Dendritic cell treated with granulocyte-macrophage colony-stimulating factor and Interleukin-4, amounts not matched to agents 40 ng/mL and 50 ng/mL, for 4 days (primary cell): ENCODE measurements around the gene SKA2.
"Not testable (repeated sequence)": the region's sequence is repeated elsewhere in the genome, so short reads cannot be mapped to it uniquely, and the experiment has no call there.

ENCODE experiments used
- H3K27ac Mint-ChIP-seq: one replicate; pipeline ENCODE4 v1.8.0; 2022; ENCODE audit warnings: mild to moderate bottlenecking, mixed read lengths
- H3K27me3 Mint-ChIP-seq: one replicate; pipeline ENCODE4 v1.8.0; 2022; ENCODE audit warnings: mild to moderate bottlenecking, mixed read lengths
- H3K36me3 Mint-ChIP-seq: one replicate; pipeline ENCODE4 v1.8.0; 2022; ENCODE audit warnings: low read depth, mixed read lengths
- H3K4me1 Mint-ChIP-seq: one replicate; pipeline ENCODE4 v1.8.0; 2022; ENCODE audit warnings: low read depth, mixed read lengths
- H3K4me3 Mint-ChIP-seq: one replicate; pipeline ENCODE4 v1.8.0; 2022; ENCODE audit warnings: mild to moderate bottlenecking, moderate library complexity, mixed read lengths
- H3K9me3 Mint-ChIP-seq: one replicate; pipeline ENCODE4 v1.8.0; 2022; ENCODE audit warnings: mixed read lengths
- intact Hi-C: fragments of 100-400 bp; cut with micrococcal nuclease; formaldehyde crosslinking; loops from one replicate; pipeline ENCODE4 v1.15.0; 2022

Gene SKA2

DNA sequence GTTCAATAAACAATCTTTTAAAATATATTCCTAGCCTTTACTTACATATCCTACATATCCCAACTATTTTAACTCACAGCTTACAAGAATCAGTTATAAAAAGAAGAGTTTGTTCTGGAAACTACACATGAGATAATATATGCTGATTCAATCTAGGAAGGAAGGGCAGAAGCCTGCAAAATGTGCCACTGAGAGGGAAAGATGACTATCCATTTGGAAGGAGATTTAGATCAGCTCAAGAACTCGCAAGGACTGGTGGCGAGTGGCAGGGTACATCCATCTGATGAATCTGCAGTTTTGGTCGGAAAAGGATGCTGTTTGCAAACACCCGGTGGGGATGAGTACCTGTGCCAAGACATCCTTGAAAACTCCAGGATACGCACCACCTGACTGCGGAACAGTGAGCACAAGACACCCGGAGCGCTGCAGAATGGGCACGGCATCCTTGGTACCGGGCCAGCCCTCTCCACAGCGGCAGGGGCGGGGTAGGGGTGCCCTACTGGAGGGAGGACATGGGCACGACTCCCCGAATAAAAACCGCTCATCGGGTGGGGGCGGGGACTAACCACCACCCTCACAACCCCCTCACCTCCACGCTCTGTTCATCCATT lies 49.0 kb downstream of the SKA2 start:
- Mint-ChIP-seq H3K4me3 (peak overlapping the region; percentile 84), H3K27me3 (no peaks in the 10 kb centered on the region), H3K27ac (peak overlapping the region; percentile 94), H3K36me3 (peaks cover 48% of the 10 kb centered on the region), H3K4me1 (peaks cover 21% of the 10 kb centered on the region), H3K9me3 (no peaks in the 10 kb centered on the region)
- intact Hi-C loops: loop anchor here (2.0 kb wide), 1 partner anchor 49 kb away; the partner anchor contains the start of genes PRR11 and SKA2

DNA sequence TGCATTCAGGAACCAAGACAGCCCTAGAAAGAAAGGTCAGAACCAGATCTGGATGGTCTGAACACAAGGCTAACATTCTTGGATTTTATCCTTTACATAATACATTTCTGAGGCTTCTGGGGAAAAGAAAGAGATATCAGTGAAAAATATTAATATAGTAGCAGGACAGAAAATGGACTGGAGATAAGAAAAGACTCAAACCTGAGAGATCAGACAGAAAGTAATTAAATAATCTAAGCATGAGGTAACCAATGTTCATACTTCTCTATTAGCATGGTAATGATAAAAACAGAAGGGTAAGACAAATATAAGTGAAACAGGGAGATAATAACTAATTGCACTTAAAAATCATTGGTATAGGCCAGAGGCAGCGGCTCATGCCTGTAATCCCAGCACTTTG lies 53.8 kb downstream of the SKA2 start:
- peaks cover 55% of the 10 kb centered on the region for H3K36me3 Mint-ChIP-seq
- H3K27ac Mint-ChIP-seq: no peak overlapping the region
- H3K9me3 Mint-ChIP-seq: peaks cover 7% of the 10 kb centered on the region

DNA sequence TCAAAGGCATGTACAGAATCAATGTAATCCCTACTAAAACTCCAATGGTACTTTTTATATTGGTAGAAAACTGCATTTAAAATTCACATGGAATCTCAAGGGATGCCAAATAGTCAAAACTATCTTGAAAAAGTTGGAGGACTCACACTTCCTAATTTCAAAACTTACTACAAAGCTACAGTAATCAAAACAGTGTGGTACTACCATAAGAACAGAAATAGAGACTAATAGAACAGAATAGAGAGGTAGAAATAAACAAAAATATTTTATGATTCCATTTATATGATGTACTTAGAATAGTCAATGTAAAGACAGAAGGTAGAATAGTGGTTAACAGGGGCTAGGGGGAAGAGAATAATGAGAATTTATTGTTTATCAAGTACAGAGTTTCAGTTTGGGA lies 57.1 kb downstream of the SKA2 start:
- Mint-ChIP-seq H3K27ac (no peak overlapping the region), H3K4me1 (no peaks in the 10 kb centered on the region), H3K27me3 (no peaks in the 10 kb centered on the region), H3K4me3 (no peak overlapping the region), H3K9me3 (peaks cover 7% of the 10 kb centered on the region), H3K36me3 (peaks cover 45% of the 10 kb centered on the region)
- intact Hi-C loops: no loop called here

More for the DNA sequence above, 53.8 kb downstream of the SKA2 start:
- Mint-ChIP-seq H3K4me3 (no peak overlapping the region), H3K4me1 (peaks cover 10% of the 10 kb centered on the region), H3K27me3 (no peaks in the 10 kb centered on the region)
- intact Hi-C loops: no loop called here

DNA sequence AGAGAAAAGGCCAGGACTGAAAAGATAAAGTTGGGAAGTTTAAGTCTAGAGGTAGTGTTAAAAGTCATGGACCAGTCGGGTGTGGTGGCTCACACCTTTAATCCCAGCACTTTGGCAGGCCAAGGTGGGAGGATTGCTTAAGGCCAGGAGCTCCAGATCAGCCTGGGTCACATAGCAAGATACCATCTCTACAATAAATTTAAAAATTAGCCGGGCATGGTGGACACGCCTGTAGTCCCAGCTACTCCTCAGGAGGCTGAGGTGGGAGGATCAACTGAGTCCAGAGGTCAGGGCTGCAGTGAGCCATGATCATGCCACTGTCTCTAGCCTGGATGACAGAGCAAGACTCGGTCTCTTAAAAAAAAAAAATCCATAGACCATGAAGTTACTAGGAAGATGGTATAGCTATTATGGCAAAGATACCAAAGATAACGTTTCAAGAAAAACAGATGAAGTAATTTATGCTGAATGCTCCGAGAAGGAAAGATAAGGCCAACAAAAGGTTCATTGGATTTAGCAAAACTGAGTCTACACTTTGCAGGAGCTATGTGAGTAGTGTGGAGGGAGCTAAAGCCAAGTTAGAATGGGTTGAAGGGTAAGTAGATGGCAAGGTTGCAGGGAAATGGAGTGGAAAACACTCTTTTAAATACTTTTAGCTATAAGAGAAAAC lies 60.0 kb downstream of the SKA2 start:
- Mint-ChIP-seq H3K36me3 (peaks cover 26% of the 10 kb centered on the region), H3K27me3 (no peaks in the 10 kb centered on the region), H3K4me1 (no peaks in the 10 kb centered on the region), H3K4me3 (no peak overlapping the region), H3K9me3 (peaks cover 7% of the 10 kb centered on the region), H3K27ac (no peak overlapping the region)
- intact Hi-C loops: no loop called here

DNA sequence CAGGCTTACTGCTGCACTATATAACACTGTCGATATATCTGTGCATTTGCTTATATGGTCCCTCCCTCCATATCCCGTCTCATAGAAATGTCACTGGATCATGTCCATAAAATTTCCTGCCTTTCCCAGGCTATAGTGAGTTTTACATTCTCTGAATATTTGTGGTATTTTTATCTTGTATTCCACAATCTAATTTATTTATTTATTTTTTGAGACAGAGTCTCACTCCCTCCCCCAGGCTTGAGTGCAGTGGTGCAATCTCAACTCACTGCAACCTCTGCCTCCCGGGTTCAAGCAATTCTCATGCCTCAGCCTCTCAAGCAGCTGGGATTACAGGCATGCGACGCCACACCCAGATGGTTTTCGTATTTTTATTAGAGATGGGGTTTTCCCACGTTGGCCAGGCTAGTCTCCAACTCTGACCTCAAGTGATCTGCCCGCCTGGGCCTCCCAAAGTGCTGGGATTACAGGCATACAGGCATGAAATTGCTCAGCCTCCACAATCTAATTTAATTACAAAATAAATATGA lies 61.2 kb downstream of the SKA2 start:
- Mint-ChIP-seq H3K4me3 (no peak overlapping the region), H3K27me3 (no peaks in the 10 kb centered on the region), H3K9me3 (peaks cover 7% of the 10 kb centered on the region), H3K27ac (no peak overlapping the region), H3K4me1 (no peaks in the 10 kb centered on the region), H3K36me3 (peaks cover 31% of the 10 kb centered on the region)
- intact Hi-C loops: no loop called here

DNA sequence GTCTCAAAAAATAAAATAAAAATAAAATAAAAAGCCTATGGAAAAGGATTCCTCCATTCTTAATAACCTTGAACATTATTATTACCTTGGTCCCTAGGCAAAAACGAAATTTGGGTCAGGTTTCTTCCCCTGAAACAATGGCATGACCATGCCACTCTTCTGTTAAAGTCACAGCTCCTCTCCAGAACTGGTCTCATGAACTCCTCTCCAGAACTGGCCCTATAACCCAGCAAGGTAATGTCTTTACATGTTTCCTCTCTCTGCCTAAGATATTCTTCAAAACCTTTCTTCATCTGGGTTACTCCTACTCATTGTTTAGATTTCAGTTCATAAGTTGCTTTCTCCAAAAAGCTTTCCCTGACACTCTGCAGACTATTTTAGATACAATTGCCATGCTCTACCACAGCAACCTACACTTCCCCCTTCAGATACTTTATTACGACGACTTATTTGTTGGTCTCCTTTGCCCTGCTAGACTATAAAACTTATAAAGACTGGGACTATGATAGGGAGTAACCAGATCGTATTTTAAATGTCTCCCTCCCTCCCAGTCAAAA lies 61.8 kb downstream of the SKA2 start:
- Mint-ChIP-seq H3K36me3 (peaks cover 35% of the 10 kb centered on the region), H3K4me1 (no peaks in the 10 kb centered on the region), H3K9me3 (peaks cover 6% of the 10 kb centered on the region)

DNA sequence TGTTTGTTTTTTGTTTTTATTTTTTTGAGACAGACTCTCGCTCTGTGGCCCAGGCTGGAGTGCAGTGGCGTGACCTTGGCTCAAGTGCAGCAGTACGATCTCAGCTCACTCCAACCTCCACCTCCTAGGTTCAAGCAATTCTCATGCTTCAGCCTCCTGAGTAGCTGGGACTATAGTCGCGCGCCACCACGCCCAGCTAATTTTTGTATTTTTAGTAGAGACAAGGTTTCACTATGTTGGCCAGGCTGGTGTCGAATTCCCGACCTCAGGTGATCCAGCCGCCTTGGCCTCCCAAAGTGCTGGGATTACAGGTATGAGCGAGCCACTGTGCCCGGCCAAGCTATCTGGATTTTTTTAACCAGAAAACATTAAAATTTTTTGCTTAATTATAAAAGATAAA lies 64.4 kb downstream of the SKA2 start:
- H3K4me1 Mint-ChIP-seq, H3K4me3 Mint-ChIP-seq, intact Hi-C loops, H3K27me3 Mint-ChIP-seq, H3K9me3 Mint-ChIP-seq, H3K27ac Mint-ChIP-seq: not testable (repeated sequence)
- peaks cover 29% of the 10 kb centered on the region for H3K36me3 Mint-ChIP-seq

More for the DNA sequence above, 61.8 kb downstream of the SKA2 start:
- Mint-ChIP-seq H3K27ac (no peak overlapping the region), H3K4me3 (no peak overlapping the region), H3K27me3 (no peaks in the 10 kb centered on the region)
- intact Hi-C loops: no loop called here

DNA sequence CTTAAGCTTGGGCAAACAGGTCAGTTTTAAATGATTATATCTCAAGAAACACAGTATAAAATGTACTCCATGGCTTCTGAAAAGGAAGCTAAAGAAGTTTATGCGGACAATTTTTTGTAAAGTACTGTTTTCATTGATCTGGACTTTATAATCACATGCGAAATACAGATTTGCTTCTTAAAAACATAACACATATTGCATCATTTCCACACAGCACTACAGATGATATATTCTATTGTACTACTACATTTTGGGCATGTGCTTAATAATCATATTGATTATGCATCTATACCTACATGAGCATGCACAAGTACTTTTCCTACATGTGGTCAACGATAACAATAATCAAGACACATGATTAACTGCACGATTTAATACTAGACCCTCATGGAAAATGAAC lies 70.8 kb downstream of the SKA2 start:
- Mint-ChIP-seq H3K36me3 (peaks cover 38% of the 10 kb centered on the region), H3K27me3 (no peaks in the 10 kb centered on the region), H3K9me3 (no peaks in the 10 kb centered on the region), H3K4me3 (no peak overlapping the region), H3K4me1 (peaks cover 5% of the 10 kb centered on the region), H3K27ac (no peak overlapping the region)
- intact Hi-C loops: no loop called here

DNA sequence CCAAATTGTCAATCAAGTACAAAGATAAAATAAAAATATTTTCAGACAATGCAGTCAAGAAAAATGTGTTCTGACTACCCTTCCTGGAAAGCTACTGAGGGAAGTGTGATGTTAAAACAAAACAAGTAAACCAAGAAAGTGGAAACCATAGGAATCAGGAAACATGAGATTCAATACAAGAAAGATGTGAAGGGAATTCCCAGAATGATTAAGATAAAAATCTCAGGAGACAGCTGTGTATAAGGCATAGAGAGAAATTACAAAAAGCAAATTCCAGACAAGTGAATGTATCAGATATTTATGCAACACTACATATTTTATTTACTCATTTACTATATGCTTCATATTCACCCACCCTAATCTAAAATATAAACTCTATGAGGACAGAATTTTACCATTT lies 80.5 kb downstream of the SKA2 start:
- intact Hi-C loops: no loop called here
- H3K36me3 Mint-ChIP-seq: peaks cover 50% of the 10 kb centered on the region
- no peaks in the 10 kb centered on the region for H3K4me1 Mint-ChIP-seq
- no peak overlapping the region for H3K4me3 Mint-ChIP-seq
- H3K27me3 Mint-ChIP-seq: no peaks in the 10 kb centered on the region
- no peak overlapping the region for H3K27ac Mint-ChIP-seq
- H3K9me3 Mint-ChIP-seq: no peaks in the 10 kb centered on the region

DNA sequence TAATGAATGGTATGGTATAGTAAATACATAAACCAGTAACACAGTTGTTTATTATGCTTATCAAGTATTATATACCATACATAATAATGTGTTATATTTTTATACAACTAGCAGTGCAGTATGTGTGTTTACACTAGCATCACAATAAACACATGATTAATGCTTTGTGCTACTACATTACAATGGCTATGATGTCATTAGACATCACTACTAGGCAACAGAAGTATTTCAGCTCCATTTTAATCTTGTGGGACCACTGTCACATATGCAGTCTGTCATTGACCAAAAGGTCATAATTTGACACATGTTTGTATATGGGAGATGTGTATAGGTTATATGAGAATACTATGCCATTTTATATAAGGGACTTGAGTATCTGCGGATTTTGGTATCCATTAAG lies 81.0 kb downstream of the SKA2 start:
- Mint-ChIP-seq H3K4me3 (no peak overlapping the region), H3K27me3 (no peaks in the 10 kb centered on the region), H3K9me3 (no peaks in the 10 kb centered on the region), H3K36me3 (peaks cover 50% of the 10 kb centered on the region), H3K4me1 (no peaks in the 10 kb centered on the region), H3K27ac (no peak overlapping the region)
- intact Hi-C loops: no loop called here

DNA sequence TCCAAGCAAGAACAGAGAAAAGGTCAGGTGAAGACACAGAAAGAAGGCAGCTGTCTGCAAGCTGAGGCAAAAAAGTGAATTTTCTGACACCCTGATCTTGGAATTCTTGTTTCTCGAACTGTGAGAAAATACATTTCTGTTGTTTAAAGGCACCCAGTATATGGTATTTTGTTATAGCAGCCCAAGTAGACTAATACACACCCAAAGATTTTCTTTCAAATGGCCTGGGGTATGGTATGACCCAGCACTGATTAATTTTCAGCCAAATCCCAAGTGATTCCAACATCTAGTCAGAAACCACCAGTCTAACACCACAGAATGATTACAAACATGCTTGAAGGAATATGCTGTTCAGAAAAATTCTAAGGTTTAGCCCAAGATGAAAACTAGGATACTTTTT lies 85.1 kb downstream of the SKA2 start:
- Mint-ChIP-seq H3K9me3 (no peaks in the 10 kb centered on the region), H3K4me1 (no peaks in the 10 kb centered on the region), H3K27me3 (no peaks in the 10 kb centered on the region), H3K36me3 (peaks cover 51% of the 10 kb centered on the region), H3K4me3 (no peak overlapping the region), H3K27ac (no peak overlapping the region)
- intact Hi-C loops: no loop called here

DNA sequence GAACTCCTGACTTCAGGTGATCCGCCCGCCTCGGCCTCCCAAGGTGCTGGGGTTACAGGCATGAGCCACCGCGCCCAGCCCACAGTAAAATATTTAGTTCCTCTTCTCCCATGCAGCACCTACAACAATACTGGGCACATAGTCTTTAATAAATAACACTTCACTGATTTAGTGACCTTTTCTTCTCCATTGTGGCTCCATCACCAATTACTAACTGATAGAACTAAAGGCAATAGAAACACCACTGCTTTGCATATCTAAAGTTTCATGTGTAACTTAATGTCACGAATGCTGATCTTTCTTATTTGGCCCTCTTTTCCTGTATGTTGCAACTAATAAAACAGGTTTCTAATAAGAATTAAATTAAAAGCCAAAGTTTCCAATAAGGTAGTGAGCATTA lies 87.2 kb downstream of the SKA2 start:
- peaks cover 54% of the 10 kb centered on the region for H3K36me3 Mint-ChIP-seq
- intact Hi-C loops: no loop called here
- H3K9me3 Mint-ChIP-seq: no peaks in the 10 kb centered on the region

DNA sequence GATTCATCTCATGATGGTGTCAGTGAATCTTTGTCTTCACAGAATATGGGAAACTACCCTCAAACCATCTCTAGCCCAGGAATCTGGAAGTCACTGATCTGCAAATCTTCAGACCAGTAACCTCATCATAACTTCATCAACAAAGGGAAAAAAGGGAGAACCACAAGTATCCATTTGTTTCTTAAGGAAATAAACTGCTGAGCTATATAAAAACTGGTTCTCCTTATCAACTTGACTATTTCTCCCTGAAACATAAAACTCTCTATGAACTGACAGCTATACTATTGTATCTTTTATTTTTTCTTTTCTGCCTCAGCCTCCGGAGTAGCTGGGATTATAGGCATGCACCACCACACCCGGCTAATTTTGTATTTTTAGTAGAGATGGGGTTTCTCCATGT lies 87.6 kb downstream of the SKA2 start:
- Mint-ChIP-seq H3K27me3 (no peaks in the 10 kb centered on the region), H3K36me3 (peaks cover 58% of the 10 kb centered on the region), H3K4me3 (no peak overlapping the region), H3K4me1 (no peaks in the 10 kb centered on the region), H3K9me3 (no peaks in the 10 kb centered on the region), H3K27ac (no peak overlapping the region)
- intact Hi-C loops: no loop called here

More for the DNA sequence above, 87.2 kb downstream of the SKA2 start:
- H3K4me3 Mint-ChIP-seq: no peak overlapping the region
- no peaks in the 10 kb centered on the region for H3K27me3 Mint-ChIP-seq
- H3K27ac Mint-ChIP-seq: no peak overlapping the region
- H3K4me1 Mint-ChIP-seq: no peaks in the 10 kb centered on the region

DNA sequence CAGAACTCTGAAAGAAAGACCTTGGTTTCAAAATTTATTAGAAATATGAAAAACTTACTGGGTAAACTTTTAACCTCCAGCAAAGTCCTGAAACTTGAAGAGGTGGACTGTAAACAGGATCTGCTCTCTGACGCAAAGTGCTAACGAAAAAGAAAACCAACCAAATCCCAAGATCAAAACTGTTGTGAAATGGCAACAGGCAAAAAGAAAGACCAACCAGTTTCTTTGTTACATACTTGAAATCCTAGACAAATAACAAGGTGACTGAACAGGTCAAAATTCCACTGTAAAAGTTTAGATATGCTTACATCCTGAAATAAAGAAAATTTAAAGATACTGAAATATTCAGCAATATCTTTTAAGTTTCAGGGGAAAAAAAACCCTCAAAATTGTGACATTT lies 92.5 kb downstream of the SKA2 start:
- Mint-ChIP-seq H3K27ac (no peak overlapping the region), H3K4me3 (no peak overlapping the region), H3K27me3 (no peaks in the 10 kb centered on the region), H3K36me3 (peaks cover 56% of the 10 kb centered on the region), H3K9me3 (no peaks in the 10 kb centered on the region), H3K4me1 (no peaks in the 10 kb centered on the region)
- intact Hi-C loops: no loop called here
